Measurements from ENCODE around the gene MRE11. TPM values are rescaled to one million over a fixed set of nuclear protein-coding genes. Genes with fewer than 3 reads are reported as not detected.
A peak's percentile ranks its signal among the peaks of the same experiment; 100 is the strongest.

MRE11 gene
- total RNA-seq, 1 experiment from 2014 or later, result 40.7 TPM

GRCh38 chr11:94401773-94402265, 91.8 kb downstream of the MRE11 start:
- Histone ChIP-seq H3K4me1 (ENCODE audit: insufficient read depth, low read length) (no peaks in the 10 kb centered on the region), H4K8ac (replicated peaks; ENCODE audit: insufficient read length, low read depth, low read length) (no peak overlapping the region), H4K20me1 (ENCODE audit: control insufficient read depth, insufficient read depth, insufficient read length) (no peaks in the 10 kb centered on the region), H3K23ac (ENCODE audit: insufficient read length, low read depth, low read length) (no peak overlapping the region), H3K9me3 (ENCODE audit: control insufficient read depth, low read depth, low read length) (no peaks in the 10 kb centered on the region), H3K79me1 (ENCODE audit: insufficient read depth, low read depth, low read length, poor library complexity, severe bottlenecking) (no peaks in the 10 kb centered on the region), H3K56ac (ENCODE audit: insufficient read length, low read depth, low read length) (no peak overlapping the region), H3K27ac (ENCODE audit: insufficient read length, low read depth, low read length) (no peak overlapping the region), H3K4me2 (ENCODE audit: insufficient read depth, insufficient read length, low read length) (peak overlapping the region; percentile 75), H3T11ph (ENCODE audit: low read length) (no peak overlapping the region), H2BK5ac (ENCODE audit: insufficient read length, low read length) (no peak overlapping the region), H3K9ac (ENCODE audit: extremely low read depth, insufficient read length, low read length) (no peak overlapping the region), H2AFZ (ENCODE audit: low read length) (no peak overlapping the region), H4K5ac (ENCODE audit: insufficient read length, low read depth, low read length) (no peak overlapping the region), H3K79me2 (ENCODE audit: insufficient read depth, low read length) (no peaks in the 10 kb centered on the region), H2AK5ac (ENCODE audit: insufficient read length, low read length) (no peak overlapping the region), H2BK20ac (ENCODE audit: low read depth, low read length, poor library complexity, severe bottlenecking) (no peak overlapping the region), H3K27me3 (ENCODE audit: insufficient read depth, low read length) (peaks cover 23% of the 10 kb centered on the region; the same call in 1 of the 2 replicates), H3K18ac (ENCODE audit: insufficient read length, low read depth, low read length) (no peak overlapping the region), H3K4ac (ENCODE audit: low read depth, low read length) (no peak overlapping the region), H2BK120ac (ENCODE audit: low read depth, low read length, poor library complexity, severe bottlenecking) (no peak overlapping the region), H2BK15ac (ENCODE audit: low read depth, low read length) (no peak overlapping the region), H3K23me2 (ENCODE audit: insufficient read length, low read depth, low read length, poor library complexity, severe bottlenecking) (no peaks in the 10 kb centered on the region), H2BK12ac (ENCODE audit: insufficient read length, low read depth, low read length) (no peak overlapping the region), H3K14ac (ENCODE audit: insufficient read depth, low read length) (no peak overlapping the region; the same call in 1 of the 2 replicates), H4K91ac (ENCODE audit: insufficient read length, low read depth, low read length) (no peak overlapping the region)
- Mint-ChIP-seq H3K27ac (no peak overlapping the region), H3K36me3 (ENCODE audit: insufficient read depth in 1 of 3, low read depth in 3 of 3) (no peaks in the 10 kb centered on the region; a peak in 1 of 7 replicates), H3K9me3 (no peaks in the 10 kb centered on the region), H3K27me3 (ENCODE audit: low read depth) (peaks cover 65% of the 10 kb centered on the region), H3K4me1 (peaks cover 14 to 17% of the 10 kb centered on the region in 2 experiments), H3K4me3 (peak overlapping the region; percentile 56 to 75)
- no peak for DNase-seq
- no CpG with 5 or more reads among the region's 10 CpGs for WGBS (ENCODE audit: extremely low coverage, insufficient read length, low lambda C conversion rate)
- no peak for TF ChIP-seq CTCF (conservative IDR thresholded peaks at IDR 0.05)

Data from H9 (cell line).